ENCODE data around the gene SCN9A. TPM values are rescaled to one million over a fixed set of nuclear protein-coding genes. Genes with fewer than 3 reads are reported as not detected.

Gene SCN9A
- total and polyA plus RNA-seq, 9 of the 15 experiments (the other 6 are each of a cell fraction or from before 2014, with no cell fraction given), result 1.4 to 22.8 (median 7.1) TPM

DNA sequence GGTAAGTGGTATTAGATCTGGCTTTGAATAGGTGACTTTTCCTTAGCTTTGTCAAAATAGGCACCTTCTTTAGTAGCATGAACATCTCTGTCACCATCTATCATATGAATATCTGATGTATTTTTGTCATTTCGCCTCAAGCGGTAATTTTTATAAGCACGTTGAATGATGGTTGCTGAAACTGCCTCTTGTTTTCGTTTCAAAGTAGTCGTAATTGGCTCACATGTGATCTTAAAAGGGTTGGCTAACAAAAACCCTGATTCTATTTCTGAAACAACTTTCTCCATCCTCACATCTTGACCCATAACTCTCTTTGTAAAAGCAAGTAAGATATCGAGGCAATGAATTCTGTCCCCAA lies 29.8 kb upstream of the SCN9A start:
- BruUV-seq (replicated peaks), result no TSS peak
- 24% methylated on average over 6 of the region's 6 CpGs for WGBS (ENCODE audit: insufficient coverage, low coverage, missing lambda C conversion rate)
- ATAC-seq (no peak), FAIRE-seq (no peak), DNase-seq (ENCODE audit: extremely low read depth in 1 of 4, low spot score in 3 of 4) (no peak)
- no peak overlapping the region for H3K4me3 ChIP-seq
- no peaks in the 10 kb centered on the region for H3K9me3 ChIP-seq (replicated peaks; ENCODE audit: control insufficient read depth, insufficient read depth, low read depth, low read length)
- H3K9me1 ChIP-seq (ENCODE audit: control insufficient read depth, insufficient read depth, low read length), result no peaks in the 10 kb centered on the region
- in situ Hi-C loops (cut with MboI), result loop anchor here (25.0 kb wide), 1 partner anchor 468 kb away; no protein-coding TSS in a partner anchor
- no peaks in the 10 kb centered on the region for H3K79me2 ChIP-seq (ENCODE audit: control insufficient read depth, insufficient read depth, low read length)
- H3K4me2 ChIP-seq (ENCODE audit: insufficient read depth, low read length), result no peak overlapping the region
- ChIA-PET CTCF (ENCODE audit: low intra/inter-chr PET ratio) (no interaction called here), POLR2A (interaction anchor here (0.8 kb wide), 1 partner anchor 10 kb away, joined by 3 read pairs; no protein-coding TSS in a partner anchor)
- TF ChIP-seq, protein P1, sequence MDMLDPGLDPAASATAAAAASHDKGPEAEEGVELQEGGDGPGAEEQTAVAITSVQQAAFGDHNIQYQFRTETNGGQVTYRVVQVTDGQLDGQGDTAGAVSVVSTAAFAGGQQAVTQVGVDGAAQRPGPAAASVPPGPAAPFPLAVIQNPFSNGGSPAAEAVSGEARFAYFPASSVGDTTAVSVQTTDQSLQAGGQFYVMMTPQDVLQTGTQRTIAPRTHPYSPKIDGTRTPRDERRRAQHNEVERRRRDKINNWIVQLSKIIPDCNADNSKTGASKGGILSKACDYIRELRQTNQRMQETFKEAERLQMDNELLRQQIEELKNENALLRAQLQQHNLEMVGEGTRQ (CRISPR knock-in tag; IDR thresholded peaks at IDR 0.05), result no peak
- TF ChIP-seq NFIC (IDR thresholded peaks at IDR 0.05) (no peak), KLF6 (CRISPR knock-in tag; IDR thresholded peaks at IDR 0.05; ENCODE audit: borderline replicate concordance) (no peak), CHD2 (IDR thresholded peaks at IDR 0.05; ENCODE audit: low read depth, low read length) (no peak), MCM7 (IDR thresholded peaks at IDR 0.05) (no peak)
- H3K36me3 ChIP-seq (ENCODE audit: control insufficient read depth, insufficient read depth, low read length), result no peaks in the 10 kb centered on the region
- H3K27me3 ChIP-seq (ENCODE audit: control insufficient read depth in 2 of 2, insufficient read depth in 2 of 2, low read length in 2 of 2), result no peaks in the 10 kb centered on the region
- H2AFZ ChIP-seq (ENCODE audit: low read depth, low read length), result no peak overlapping the region
- no peaks in the 10 kb centered on the region; a peak in 1 of 5 replicates for H3K4me1 ChIP-seq (replicated peaks in 1 of 2; ENCODE audit: control insufficient read depth in 2 of 2, insufficient read depth in 2 of 2, low read length in 2 of 2)
- H3K27ac ChIP-seq (ENCODE audit: extremely low read depth, low read depth, low read length), result no peak overlapping the region
- H4K20me1 ChIP-seq (replicated peaks; ENCODE audit: control insufficient read depth, insufficient read depth, low read length), result no peaks in the 10 kb centered on the region
- H3K9ac ChIP-seq (ENCODE audit: insufficient read depth in 1 of 2, low read depth in 2 of 2, low read length in 2 of 2), result no peak overlapping the region
- intact Hi-C loops (cut with micrococcal nuclease), result no loop called here
